ENCODE data around the gene UBE2B.
A peak's percentile ranks its signal among the peaks of the same experiment; 100 is the strongest.
"Not testable (repeated sequence)": the region's sequence is repeated elsewhere in the genome, so short reads cannot be mapped to it uniquely, and the experiment has no call there.

The UBE2B gene

GRCh38 chr5:134370871-134371833, at the start of gene UBE2B:
Gene UBE2B, plus strand, starts transcription at chr5:134371569. Its CDS starts 27 bp downstream, at chr5:134371596.
- DNase-seq (ENCODE audit: extremely low read depth in 1 of 2, low read depth in 1 of 2), result peak; percentile 85 to 97

- DNase-seq (ENCODE audit: extremely low read depth in 1 of 2, low read depth in 1 of 2), result no peak
These were observed 44.0 kb upstream of the UBE2B start for GRCh38 chr5:134327327-134327726.

- DNase-seq (ENCODE audit: extremely low read depth in 1 of 2, low read depth in 1 of 2), result no peak
These were observed 42.8 kb upstream of the UBE2B start for GRCh38 chr5:134328619-134329018.

- DNase-seq (ENCODE audit: extremely low read depth in 1 of 2, low read depth in 1 of 2), result not testable (repeated sequence)
These were observed 34.5 kb upstream of the UBE2B start for GRCh38 chr5:134336833-134337232.

GRCh38 chr5:134343500-134343899, 27.9 kb upstream of the UBE2B start:
- DNase-seq (ENCODE audit: extremely low read depth in 1 of 2, low read depth in 1 of 2), result not testable (repeated sequence)

- not testable (repeated sequence) for DNase-seq (ENCODE audit: extremely low read depth in 1 of 2, low read depth in 1 of 2)
These were observed 25.9 kb upstream of the UBE2B start for GRCh38 chr5:134345476-134345875.

- no peak for DNase-seq (ENCODE audit: extremely low read depth in 1 of 2, low read depth in 1 of 2)
These were observed 25.4 kb upstream of the UBE2B start for GRCh38 chr5:134345996-134346395.

- no peak for DNase-seq (ENCODE audit: extremely low read depth in 1 of 2, low read depth in 1 of 2)
These were observed 21.9 kb upstream of the UBE2B start for GRCh38 chr5:134349463-134349862.

GRCh38 chr5:134355681-134356080, 15.7 kb upstream of the UBE2B start:
- DNase-seq (ENCODE audit: extremely low read depth in 1 of 2, low read depth in 1 of 2), result no peak

- no peak for DNase-seq (ENCODE audit: extremely low read depth in 1 of 2, low read depth in 1 of 2)
These were observed 5.8 kb upstream of the UBE2B start for GRCh38 chr5:134365604-134366003.

- DNase-seq (ENCODE audit: extremely low read depth in 1 of 2, low read depth in 1 of 2), result no peak
These were observed 978 bp upstream of the UBE2B start for GRCh38 chr5:134370311-134370870.

- peak in 1 of 2 donors; percentile 18 for DNase-seq (ENCODE audit: extremely low read depth in 1 of 2, low read depth in 1 of 2)
These were observed 518 bp downstream of the UBE2B start for GRCh38 chr5:134371834-134372340.

- not testable (repeated sequence) for DNase-seq (ENCODE audit: extremely low read depth in 1 of 2, low read depth in 1 of 2)
These were observed 2.3 kb downstream of the UBE2B start for GRCh38 chr5:134373633-134374032.

- no peak for DNase-seq (ENCODE audit: extremely low read depth in 1 of 2, low read depth in 1 of 2)
These were observed 2.9 kb downstream of the UBE2B start for GRCh38 chr5:134374232-134374631.

GRCh38 chr5:134380346-134380745, 9.0 kb downstream of the UBE2B start:
- DNase-seq (ENCODE audit: extremely low read depth in 1 of 2, low read depth in 1 of 2), result no peak

GRCh38 chr5:134382204-134382603, 10.8 kb downstream of the UBE2B start:
- DNase-seq (ENCODE audit: extremely low read depth in 1 of 2, low read depth in 1 of 2), result not testable (repeated sequence)

GRCh38 chr5:134383980-134384697, 12.8 kb downstream of the UBE2B start:
- no peak for DNase-seq (ENCODE audit: extremely low read depth in 1 of 2, low read depth in 1 of 2)

- DNase-seq (ENCODE audit: extremely low read depth in 1 of 2, low read depth in 1 of 2), result no peak
These were observed 16.1 kb downstream of the UBE2B start for GRCh38 chr5:134387443-134387842.

GRCh38 chr5:134392301-134392700, 20.9 kb downstream of the UBE2B start:
- DNase-seq (ENCODE audit: extremely low read depth in 1 of 2, low read depth in 1 of 2), result no peak

- no peak for DNase-seq (ENCODE audit: extremely low read depth in 1 of 2, low read depth in 1 of 2)
These were observed 23.6 kb downstream of the UBE2B start for GRCh38 chr5:134394932-134395331.

GRCh38 chr5:134396274-134396673, 24.9 kb downstream of the UBE2B start:
- DNase-seq (ENCODE audit: extremely low read depth in 1 of 2, low read depth in 1 of 2), result no peak
